Kidney glomerular epithelial cell (primary cell): ENCODE data around the gene GABRD.

ENCODE experiments used
- DNase-seq: peaks from one replicate; lab custom pipeline; 2025; lab: John Stamatoyannopoulos, UW

The GABRD gene

GRCh38 chr1:2039251-2039650 is 20.1 kb downstream of the GABRD start:
- DNase-seq = no peak

DNA sequence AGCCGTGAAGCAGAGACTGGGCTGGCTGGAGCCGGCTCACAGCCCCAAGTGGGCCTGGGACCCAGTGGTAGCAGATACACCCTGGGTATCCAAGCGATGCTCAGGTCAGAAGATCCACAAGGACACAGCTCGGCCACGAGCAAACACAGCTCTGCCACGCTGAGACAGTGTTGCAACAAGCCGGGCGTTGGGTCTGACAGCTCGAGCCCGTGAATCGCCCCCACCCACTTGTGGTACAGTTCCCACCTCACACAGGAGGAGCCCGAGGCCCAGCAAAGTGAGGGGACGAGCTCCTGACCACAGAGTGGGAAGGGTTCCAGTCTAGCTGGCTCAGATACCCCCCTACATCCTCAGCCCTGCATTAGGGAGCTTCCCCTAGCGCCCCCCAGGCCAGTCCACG is 22.2 kb downstream of the GABRD start:
- DNase-seq = no peak

DNA sequence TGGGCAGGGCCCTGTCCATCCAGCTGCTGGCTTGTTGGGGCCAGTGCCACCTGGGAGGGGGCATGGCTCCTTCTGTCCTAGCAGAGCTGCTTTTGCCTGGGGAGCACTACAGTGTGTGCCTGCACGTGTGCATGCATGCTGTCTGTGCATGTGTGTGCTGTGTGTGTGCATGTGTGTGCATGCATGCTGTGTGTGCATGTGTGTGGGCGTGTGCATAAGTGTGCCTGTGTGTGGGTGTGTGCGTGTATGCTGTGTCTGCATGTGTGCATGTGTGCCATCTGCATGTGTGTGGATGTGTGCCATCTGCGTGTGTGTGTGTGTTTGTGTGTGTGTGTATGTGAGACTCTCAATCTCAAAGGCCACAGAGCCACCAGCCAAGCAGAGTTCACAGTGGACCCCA is 22.7 kb downstream of the GABRD start:
- no peak for DNase-seq

DNA sequence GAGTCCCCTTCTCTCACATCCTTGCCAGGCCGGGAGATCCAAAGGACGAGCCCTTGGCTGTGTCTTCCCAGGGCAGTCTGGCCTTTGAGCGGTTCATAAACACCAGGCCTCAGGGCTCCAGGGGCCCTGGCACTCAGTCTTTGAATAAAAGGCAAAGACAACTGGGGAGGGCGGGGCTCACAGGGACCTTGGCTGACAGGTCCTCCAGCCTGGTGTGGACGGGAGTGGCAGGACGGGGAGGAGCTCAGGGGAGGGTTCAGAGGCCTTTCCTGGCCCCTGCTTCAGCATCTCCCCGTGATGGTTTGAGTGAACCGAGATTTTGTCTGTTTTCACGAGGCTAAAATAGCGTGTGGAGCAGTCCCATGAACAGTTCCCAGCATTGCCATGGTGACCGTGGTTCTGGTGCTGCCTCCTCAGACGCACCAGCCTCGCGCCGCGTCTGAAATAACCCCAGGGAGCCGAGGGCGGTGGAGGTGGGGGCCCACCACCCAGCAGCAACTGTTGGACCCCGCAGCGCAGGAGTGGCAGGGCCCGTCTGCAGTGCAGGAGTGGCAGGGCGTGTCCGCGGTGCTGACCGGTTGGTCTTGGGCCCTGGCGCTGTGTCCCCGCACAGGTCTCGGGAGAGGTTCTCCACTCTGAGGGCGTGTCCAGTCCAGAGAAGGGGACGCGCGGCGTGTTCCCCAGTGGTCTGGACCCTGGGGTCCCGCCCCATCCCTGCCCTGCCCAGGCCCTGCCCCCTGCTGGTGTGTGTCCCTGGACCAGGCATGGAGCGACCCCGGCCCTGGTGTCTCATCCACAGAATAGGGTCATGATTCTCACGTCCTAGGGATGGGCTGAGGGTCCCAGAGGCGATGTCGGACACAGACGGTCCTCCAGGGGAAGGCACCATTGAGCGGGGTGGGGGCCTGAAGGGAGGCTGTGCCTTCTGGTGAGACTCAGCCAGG is 24.0 kb downstream of the GABRD start:
- DNase-seq = no peak

- no peak for DNase-seq
Measured at GRCh38 chr1:2043886-2044285, 24.7 kb downstream of the GABRD start.

DNA sequence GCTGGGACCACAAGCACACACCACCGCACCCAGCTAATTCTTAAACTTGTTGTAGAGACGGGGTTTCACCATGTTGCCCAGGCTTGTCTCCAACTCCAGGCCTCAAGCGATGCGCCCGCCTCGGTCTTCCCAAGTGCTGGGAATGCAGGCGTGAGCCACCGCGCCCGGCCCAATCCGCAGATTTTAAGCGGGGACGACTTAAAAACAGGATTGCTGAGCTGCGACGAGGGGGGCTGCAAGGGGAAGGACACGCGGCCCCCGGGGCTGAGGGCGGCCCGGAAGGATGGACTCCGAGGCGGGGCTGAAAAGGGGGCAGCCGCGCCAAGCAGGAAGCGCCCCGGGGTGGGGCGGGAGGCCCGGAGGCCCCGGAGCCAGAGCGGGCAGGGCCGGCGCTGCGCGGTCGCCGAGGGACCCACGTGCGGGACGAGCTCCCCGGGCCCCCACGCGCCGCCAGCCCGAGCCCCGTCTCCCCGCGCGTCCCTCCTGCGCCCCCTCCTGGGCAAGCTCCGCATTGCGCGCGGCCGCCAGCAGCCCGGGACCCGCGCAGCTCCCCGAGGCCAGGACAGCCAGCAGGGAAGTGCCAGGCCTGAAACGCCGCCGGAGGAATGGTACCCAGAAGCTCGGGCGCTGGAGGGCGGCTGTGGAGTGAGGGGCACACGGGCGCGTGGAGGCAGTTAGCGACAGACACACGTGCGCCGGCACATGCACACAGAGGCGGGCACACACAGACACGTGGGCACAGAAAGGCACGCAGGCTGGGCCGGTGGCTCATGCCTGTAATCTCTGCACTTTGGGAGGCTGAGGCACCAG is 25.6 kb downstream of the GABRD start:
- DNase-seq = peak; percentile 2

- DNase-seq = no peak
Measured at GRCh38 chr1:2045468-2046173, 26.5 kb downstream of the GABRD start.

GRCh38 chr1:2046174-2046917 is 27.2 kb downstream of the GABRD start:
- DNase-seq = peak; percentile 39

- DNase-seq = no peak
Measured at GRCh38 chr1:2046953-2047748, 28.0 kb downstream of the GABRD start.

- no peak for DNase-seq
Measured at GRCh38 chr1:2047749-2048729, 28.9 kb downstream of the GABRD start.

DNA sequence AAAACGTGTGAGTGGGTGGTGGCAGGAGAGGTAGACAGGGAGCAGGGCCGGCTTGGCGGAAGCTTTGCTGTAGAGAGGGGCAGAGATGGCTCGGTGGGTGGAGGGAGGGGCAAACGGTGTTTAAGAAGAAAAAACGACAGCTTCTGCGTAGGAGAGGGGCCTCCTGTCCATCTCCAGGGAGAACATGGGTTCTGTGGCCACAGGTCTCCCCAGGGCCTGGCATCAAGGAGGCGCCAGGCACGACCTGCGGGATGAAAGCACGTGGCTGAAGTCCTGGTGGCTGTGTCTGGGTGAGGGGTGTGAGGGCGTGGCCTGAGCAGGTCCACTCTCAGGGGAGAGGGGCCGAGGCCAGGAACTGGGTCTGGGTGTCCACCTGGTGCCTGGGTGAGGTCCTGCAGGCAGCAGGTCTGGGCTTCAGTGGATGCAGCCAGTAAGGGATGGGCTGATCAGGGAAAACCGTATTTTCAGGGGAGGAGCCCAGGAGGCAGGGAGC is 30.1 kb downstream of the GABRD start:
- peak; percentile 32 for DNase-seq

GRCh38 chr1:2049718-2050431 is 30.7 kb downstream of the GABRD start, which contains the start of gene PRKCZ:
Gene PRKCZ (plus strand): TSS chr1:2050411. CDS start chr1:2050631, 220 bp downstream.
- peak; percentile 83 for DNase-seq

- peak; percentile 64 for DNase-seq
Measured at GRCh38 chr1:2050461-2050792, 31.3 kb downstream of the GABRD start.

GRCh38 chr1:2050793-2051682 is 31.9 kb downstream of the GABRD start:
- DNase-seq = no peak

GRCh38 chr1:2052054-2052679 is 33.0 kb downstream of the GABRD start:
- no peak for DNase-seq

- DNase-seq = no peak
Measured at GRCh38 chr1:2052756-2053155, 33.6 kb downstream of the GABRD start.

- DNase-seq = no peak
Measured at GRCh38 chr1:2053217-2053616, 34.1 kb downstream of the GABRD start.
